ENCODE results near the gene ELFN1. TPM values are rescaled to one million over a fixed set of nuclear protein-coding genes. Genes with fewer than 3 reads are reported as not detected.

ELFN1 gene
- total and polyA plus RNA-seq, 2 donors (not counting 3 experiments of a cell fraction or from before 2014, with no cell fraction given) = 0.37 to 1.0 TPM

DNA sequence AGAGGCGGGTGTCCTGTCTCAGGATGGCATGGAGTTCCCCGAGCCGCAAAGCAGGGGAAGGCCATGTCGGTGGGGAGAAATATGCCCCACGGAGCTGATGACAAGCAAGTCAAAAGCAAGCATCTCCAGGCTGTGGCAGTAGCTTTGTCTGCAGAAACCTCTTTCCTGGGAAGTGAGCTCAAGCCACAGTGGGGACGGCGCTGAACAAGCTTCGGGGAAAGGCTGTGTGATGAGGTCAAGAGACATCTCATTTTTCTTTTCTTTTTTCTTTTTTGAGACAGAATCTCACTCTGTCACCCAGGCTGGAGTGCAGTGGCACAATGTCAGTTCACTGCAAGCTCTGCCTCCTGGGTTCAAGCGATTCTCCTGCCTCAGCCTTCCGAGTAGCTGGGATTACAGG, 62.6 kb downstream of the ELFN1 start:
- dilution Hi-C loops (cut with MboI; ENCODE audit: extremely low pct_ligation_motif_present, low sequenced_read_pairs) = no loop called here
- TF ChIP-seq JUN (IDR thresholded peaks at IDR 0.05; ENCODE audit: borderline replicate concordance, insufficient read depth, insufficient read length, low read depth) (no peak), EZH2 (IDR thresholded peaks at IDR 0.05; ENCODE audit: borderline replicate concordance, low read depth, low read length, severe bottlenecking) (no peak), FOS (IDR thresholded peaks at IDR 0.05; ENCODE audit: borderline replicate concordance, insufficient read depth, low read length) (no peak), GATA2 (IDR thresholded peaks at IDR 0.05; ENCODE audit: insufficient read depth, insufficient read length, low read depth, low read length) (no peak), MYC (IDR thresholded peaks at IDR 0.05; ENCODE audit: low read depth, low read length) (no peak), POLR2A (IDR thresholded peaks at IDR 0.05; ENCODE audit: low read depth, low read length) (no peak), POLR2AphosphoS5 (IDR thresholded peaks at IDR 0.05; ENCODE audit: insufficient read depth, low read depth, low read length) (no peak)
- TF ChIP-seq, protein P1, sequence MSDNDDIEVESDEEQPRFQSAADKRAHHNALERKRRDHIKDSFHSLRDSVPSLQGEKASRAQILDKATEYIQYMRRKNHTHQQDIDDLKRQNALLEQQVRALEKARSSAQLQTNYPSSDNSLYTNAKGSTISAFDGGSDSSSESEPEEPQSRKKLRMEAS (IDR thresholded peaks at IDR 0.05; ENCODE audit: insufficient read depth, insufficient read length) = no peak
- TF ChIP-seq, protein P2, sequence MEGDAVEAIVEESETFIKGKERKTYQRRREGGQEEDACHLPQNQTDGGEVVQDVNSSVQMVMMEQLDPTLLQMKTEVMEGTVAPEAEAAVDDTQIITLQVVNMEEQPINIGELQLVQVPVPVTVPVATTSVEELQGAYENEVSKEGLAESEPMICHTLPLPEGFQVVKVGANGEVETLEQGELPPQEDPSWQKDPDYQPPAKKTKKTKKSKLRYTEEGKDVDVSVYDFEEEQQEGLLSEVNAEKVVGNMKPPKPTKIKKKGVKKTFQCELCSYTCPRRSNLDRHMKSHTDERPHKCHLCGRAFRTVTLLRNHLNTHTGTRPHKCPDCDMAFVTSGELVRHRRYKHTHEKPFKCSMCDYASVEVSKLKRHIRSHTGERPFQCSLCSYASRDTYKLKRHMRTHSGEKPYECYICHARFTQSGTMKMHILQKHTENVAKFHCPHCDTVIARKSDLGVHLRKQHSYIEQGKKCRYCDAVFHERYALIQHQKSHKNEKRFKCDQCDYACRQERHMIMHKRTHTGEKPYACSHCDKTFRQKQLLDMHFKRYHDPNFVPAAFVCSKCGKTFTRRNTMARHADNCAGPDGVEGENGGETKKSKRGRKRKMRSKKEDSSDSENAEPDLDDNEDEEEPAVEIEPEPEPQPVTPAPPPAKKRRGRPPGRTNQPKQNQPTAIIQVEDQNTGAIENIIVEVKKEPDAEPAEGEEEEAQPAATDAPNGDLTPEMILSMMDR (IDR thresholded peaks at IDR 0.05; ENCODE audit: extremely low read depth in 1 of 2, insufficient read depth in 1 of 2, low read depth in 1 of 2, low read length in 2 of 2) = no peak

More for the DNA sequence above, 62.6 kb downstream of the ELFN1 start:
- no peaks in the 10 kb centered on the region for H3K9me1 ChIP-seq (replicated peaks; ENCODE audit: control insufficient read depth, extremely low read depth, insufficient read depth, low read length)
- no peaks in the 10 kb centered on the region for H3K36me3 ChIP-seq (ENCODE audit: control insufficient read depth in 2 of 2, extremely low read depth in 1 of 2, insufficient read depth in 2 of 2, low read length in 2 of 2)
- no peaks in the 10 kb centered on the region for H3K27me3 ChIP-seq (ENCODE audit: control insufficient read depth in 2 of 2, insufficient read depth in 2 of 2, low read length in 2 of 2)
- no peak for DNase-seq (ENCODE audit: low read depth, low spot score)
- BruUV-seq (replicated peaks) = no TSS peak
- intact Hi-C loops (cut with micrococcal nuclease) = no loop called here
- FAIRE-seq = no peak
- ChIA-PET CTCF (no interaction called here), POLR2A (no interaction called here)
- H3K4me1 ChIP-seq (ENCODE audit: control insufficient read depth, extremely low read depth, insufficient read depth, low read length) = no peaks in the 10 kb centered on the region
- no peak overlapping the region for H3K27ac ChIP-seq (ENCODE audit: insufficient read depth, low read depth, low read length)
- no peaks in the 10 kb centered on the region for H4K20me1 ChIP-seq (replicated peaks; ENCODE audit: control insufficient read depth, extremely low read depth, insufficient read depth, low read length)
- H3K79me2 ChIP-seq (ENCODE audit: control insufficient read depth, insufficient read depth, low read length) = no peaks in the 10 kb centered on the region
- no peak overlapping the region for H3K9ac ChIP-seq (replicated peaks; ENCODE audit: extremely low read depth, insufficient read depth, low read length)
- no peak overlapping the region for H3K4me3 ChIP-seq (replicated peaks in 1 of 3; ENCODE audit: insufficient read depth in 1 of 3, low read depth in 1 of 3, low read length in 3 of 3)
- H3K4me2 ChIP-seq (ENCODE audit: insufficient read depth, low read length) = no peak overlapping the region
- no peaks in the 10 kb centered on the region for H3K9me3 ChIP-seq (replicated peaks; ENCODE audit: control insufficient read depth, insufficient read depth, low read length)
- no peak overlapping the region for H2AFZ ChIP-seq (ENCODE audit: low read depth, low read length)

Data from endothelial cell of umbilical vein (primary cell).